Activated T-cell treated with anti-CD3 and anti-CD28 coated beads for 4 hours (primary cell): ENCODE measurements around the gene FCRL3.

Experiments
- DNase-seq: peaks from one replicate; pipeline ENCODE4 v3.0.0-alpha.2; 2020

Gene FCRL3

GRCh38 chr1:157682710-157683437 is 17.7 kb downstream of the FCRL3 start:
- DNase-seq, result no peak

GRCh38 chr1:157678721-157679120 is 21.8 kb downstream of the FCRL3 start:
- no peak for DNase-seq

DNA sequence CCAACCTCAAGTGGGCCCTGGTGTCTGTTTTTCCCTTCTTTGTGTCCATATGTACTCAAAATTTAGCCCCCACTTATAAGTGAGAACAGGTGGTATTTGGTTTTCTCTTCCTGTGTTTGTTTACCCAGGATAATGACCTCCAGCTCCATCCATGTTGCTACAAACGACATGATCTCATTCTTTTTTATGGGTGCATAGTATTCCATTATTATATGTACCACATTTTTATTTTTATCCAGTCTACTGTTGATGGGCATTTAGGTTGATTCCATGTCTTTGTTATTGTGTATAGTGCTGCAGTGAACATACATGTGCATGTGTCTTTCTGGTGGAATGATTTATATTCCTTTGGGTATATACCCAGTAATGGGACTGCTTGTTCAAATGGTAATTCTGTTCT is 27.6 kb downstream of the FCRL3 start:
- no peak for DNase-seq

GRCh38 chr1:157671895-157672294 is 28.7 kb downstream of the FCRL3 start:
- no peak for DNase-seq

DNA sequence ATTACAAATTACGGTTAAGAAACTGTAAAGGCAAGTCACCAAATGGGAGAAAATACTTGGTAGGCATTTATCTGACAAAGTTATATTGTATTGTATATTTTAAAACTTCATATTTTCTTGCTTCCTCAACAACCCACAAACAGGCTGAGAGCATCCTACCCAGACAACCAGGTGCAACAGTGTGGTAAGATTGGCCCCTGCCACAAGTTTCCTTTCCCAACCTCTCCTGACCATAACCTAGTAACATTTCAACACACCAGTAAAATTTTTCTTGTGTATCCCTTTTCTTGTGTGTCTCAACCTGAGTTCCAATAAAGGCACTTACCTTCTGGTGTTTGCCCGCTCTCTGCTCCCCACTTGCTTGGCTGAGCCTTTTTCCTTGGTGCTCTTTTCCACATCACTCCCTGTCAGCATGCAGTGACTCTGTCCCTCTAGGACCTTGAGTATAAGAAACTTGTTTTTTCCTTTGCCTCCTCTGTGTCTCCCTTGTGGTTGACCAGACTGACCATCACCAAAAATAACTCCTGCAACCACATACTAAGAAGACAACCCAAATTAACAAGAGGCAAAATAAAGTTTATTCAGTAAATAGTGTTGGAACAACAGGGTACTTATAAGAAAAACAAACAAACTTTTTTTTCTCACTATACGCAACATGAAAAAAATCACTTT is 40.9 kb downstream of the FCRL3 start:
- DNase-seq, result no peak

DNA sequence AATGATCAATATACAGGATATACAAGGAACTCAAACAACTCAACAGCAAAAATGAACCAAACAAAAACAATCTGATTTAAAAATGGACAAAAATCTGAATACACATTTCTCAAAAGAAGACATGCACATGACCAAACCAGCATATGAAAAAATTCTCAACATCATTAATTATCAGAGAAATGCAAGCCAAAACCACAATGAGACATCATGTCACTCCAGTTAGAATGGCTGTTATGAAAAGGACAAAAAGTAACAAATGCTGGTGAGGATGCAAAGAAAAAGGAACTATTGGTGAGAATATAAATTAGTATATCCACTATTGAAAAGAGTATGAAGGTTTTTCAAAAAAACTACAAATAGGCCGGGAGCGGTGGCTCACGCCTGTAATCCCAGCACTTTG is 42.0 kb downstream of the FCRL3 start:
- no peak for DNase-seq

DNA sequence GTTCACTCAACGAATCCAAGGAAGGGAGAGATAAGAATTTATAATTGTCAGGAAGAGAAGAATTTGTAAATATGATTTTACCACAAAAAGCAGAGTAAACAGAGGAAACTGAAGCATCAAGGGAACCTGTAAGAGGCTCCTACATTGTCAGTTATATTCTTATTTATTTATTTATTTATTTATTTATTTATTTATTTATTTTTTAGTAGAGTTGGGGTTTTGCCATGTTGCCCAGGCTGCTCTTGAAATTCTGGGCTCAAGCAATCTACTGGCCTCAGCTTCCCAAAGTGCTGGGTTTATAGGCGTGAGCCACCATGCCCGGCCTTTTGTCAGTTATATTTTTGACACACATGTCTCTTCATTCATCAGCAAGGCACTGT is 47.1 kb downstream of the FCRL3 start:
- DNase-seq, result no peak

DNA sequence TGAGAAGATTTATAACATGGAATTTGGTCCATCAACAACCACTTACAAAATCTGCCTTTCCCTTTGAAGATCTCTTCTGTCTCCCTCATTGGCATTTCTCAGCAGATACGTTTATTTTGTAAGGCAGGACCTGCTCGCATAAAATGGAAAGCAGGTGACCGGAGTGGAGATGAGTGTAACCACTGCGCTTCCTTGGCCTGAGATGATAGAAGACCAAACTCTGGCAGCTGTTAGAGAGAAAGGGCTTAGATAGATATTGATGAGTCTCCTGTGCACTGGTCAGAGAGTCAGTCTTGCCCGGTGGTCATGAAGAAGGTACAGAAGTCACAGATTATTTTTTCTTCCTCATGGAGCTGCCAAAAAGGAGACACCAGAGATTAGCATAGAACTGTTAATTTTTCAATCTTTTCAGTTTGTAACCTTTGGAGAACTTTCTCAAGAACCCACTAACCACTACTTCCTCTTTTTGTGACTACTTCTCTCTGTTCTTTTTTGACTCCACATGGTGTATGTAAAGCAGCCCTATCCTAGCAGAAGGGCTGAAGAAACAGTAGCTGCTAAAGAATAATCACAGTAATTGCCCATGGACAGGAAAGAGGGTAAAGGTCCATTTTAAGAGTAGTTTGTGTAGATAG is 47.6 kb downstream of the FCRL3 start:
- no peak for DNase-seq

GRCh38 chr1:157648317-157648716 is 52.3 kb downstream of the FCRL3 start:
- no peak for DNase-seq

DNA sequence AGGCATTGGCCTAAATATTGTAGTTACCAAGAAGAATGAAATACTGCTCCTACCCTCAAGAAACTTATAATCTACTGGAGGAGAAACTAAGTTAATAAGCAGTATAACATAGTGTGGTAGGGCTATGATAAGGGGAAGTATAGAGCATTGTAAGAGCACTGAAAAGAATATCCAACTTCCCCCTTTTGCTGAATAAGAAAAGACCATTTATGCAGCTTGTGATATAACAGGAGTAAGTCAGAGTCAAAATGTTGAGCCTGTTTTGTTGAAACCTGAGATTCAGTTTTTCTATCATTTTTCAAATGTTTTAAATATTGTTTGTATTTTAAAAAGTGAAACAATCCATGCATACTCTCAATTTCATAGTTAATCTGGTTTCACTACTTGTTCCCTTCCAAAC is 54.4 kb downstream of the FCRL3 start:
- DNase-seq, result no peak

- no peak for DNase-seq
These were observed 59.4 kb downstream of the FCRL3 start for GRCh38 chr1:157641177-157641576.

DNA sequence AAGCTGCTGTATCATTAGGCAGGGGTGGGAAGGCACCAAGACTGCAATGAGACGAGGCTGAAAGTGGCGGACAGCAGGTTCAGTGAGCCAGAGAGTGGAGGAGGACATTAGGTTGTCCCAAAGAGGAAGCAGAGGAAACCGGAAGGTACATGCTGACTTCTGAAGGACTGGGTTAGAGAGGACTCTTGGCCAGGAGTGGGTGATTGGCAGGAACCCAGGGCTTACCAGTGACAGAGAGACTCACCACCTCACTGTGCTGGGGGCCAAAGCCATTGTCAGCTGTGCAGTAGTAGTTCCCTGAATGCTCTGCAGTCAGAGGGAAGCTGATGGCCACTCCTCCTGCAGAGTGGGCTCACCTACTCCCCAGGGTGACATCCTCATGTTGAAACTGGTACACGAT is 60.8 kb downstream of the FCRL3 start:
- no peak for DNase-seq

- no peak for DNase-seq
These were observed 71.8 kb downstream of the FCRL3 start for GRCh38 chr1:157628773-157629172.
